ENCODE measurements around the gene IQSEC1.

The IQSEC1 gene

GRCh38 chr3:12953201-12953995 lies 119.8 kb downstream of the IQSEC1 start:
- TF ChIP-seq GATA2 (IDR thresholded peaks at IDR 0.05; ENCODE audit: low read depth, low read length) (no peak), GATA3 (IDR thresholded peaks at IDR 0.05; ENCODE audit: low read depth, low read length) (no peak)

- TF ChIP-seq GATA2 (IDR thresholded peaks at IDR 0.05; ENCODE audit: low read depth, low read length): no peak
- no peak for TF ChIP-seq GATA3 (IDR thresholded peaks at IDR 0.05; ENCODE audit: low read depth, low read length)
These were observed 120.7 kb downstream of the IQSEC1 start for GRCh38 chr3:12952343-12953200.

- TF ChIP-seq GATA3 (IDR thresholded peaks at IDR 0.05; ENCODE audit: low read depth, low read length) (no peak), GATA2 (IDR thresholded peaks at IDR 0.05; ENCODE audit: low read depth, low read length) (no peak)
These were observed 124.1 kb downstream of the IQSEC1 start for GRCh38 chr3:12948891-12949711.

- no peak for TF ChIP-seq GATA3 (IDR thresholded peaks at IDR 0.05; ENCODE audit: low read depth, low read length)
- TF ChIP-seq GATA2 (IDR thresholded peaks at IDR 0.05; ENCODE audit: low read depth, low read length): no peak
These were observed 124.9 kb downstream of the IQSEC1 start for GRCh38 chr3:12948371-12948770.

GRCh38 chr3:12947504-12948369 lies 125.5 kb downstream of the IQSEC1 start:
- TF ChIP-seq GATA3 (IDR thresholded peaks at IDR 0.05; ENCODE audit: low read depth, low read length) (no peak), GATA2 (IDR thresholded peaks at IDR 0.05; ENCODE audit: low read depth, low read length) (no peak)

- TF ChIP-seq GATA3 (IDR thresholded peaks at IDR 0.05; ENCODE audit: low read depth, low read length) (no peak), GATA2 (IDR thresholded peaks at IDR 0.05; ENCODE audit: low read depth, low read length) (no peak)
These were observed 126.4 kb downstream of the IQSEC1 start for GRCh38 chr3:12946649-12947316.

GRCh38 chr3:12946251-12946648 lies 127.0 kb downstream of the IQSEC1 start:
- TF ChIP-seq GATA3 (IDR thresholded peaks at IDR 0.05; ENCODE audit: low read depth, low read length) (no peak), GATA2 (IDR thresholded peaks at IDR 0.05; ENCODE audit: low read depth, low read length) (no peak)

GRCh38 chr3:12944849-12945248 lies 128.4 kb downstream of the IQSEC1 start:
- TF ChIP-seq GATA2 (IDR thresholded peaks at IDR 0.05; ENCODE audit: low read depth, low read length): no peak
- no peak for TF ChIP-seq GATA3 (IDR thresholded peaks at IDR 0.05; ENCODE audit: low read depth, low read length)

- TF ChIP-seq GATA3 (IDR thresholded peaks at IDR 0.05; ENCODE audit: low read depth, low read length): no peak
- TF ChIP-seq GATA2 (IDR thresholded peaks at IDR 0.05; ENCODE audit: low read depth, low read length): no peak
These were observed 128.8 kb downstream of the IQSEC1 start for GRCh38 chr3:12944413-12944812.

GRCh38 chr3:12943124-12944021 lies 129.9 kb downstream of the IQSEC1 start:
- no peak for TF ChIP-seq GATA2 (IDR thresholded peaks at IDR 0.05; ENCODE audit: low read depth, low read length)
- no peak for TF ChIP-seq GATA3 (IDR thresholded peaks at IDR 0.05; ENCODE audit: low read depth, low read length)

GRCh38 chr3:12941495-12942023 lies 131.7 kb downstream of the IQSEC1 start:
- TF ChIP-seq GATA3 (IDR thresholded peaks at IDR 0.05; ENCODE audit: low read depth, low read length) (no peak), GATA2 (IDR thresholded peaks at IDR 0.05; ENCODE audit: low read depth, low read length) (no peak)
